Vagina (tissue), 2 donors: ENCODE results near the gene RNF217. TPM values are rescaled to one million over a fixed set of nuclear protein-coding genes. Genes with fewer than 3 reads are reported as not detected.

Experiments
- DNase-seq, 2 donors: peaks; one replicate each; pipeline ENCODE4 v3.0.0-alpha.2; 2017; ENCODE audit errors: extremely low spot score in 2 of 2
- H3K27ac ChIP-seq: fragments of 200-600 bp; sonication (generic); one replicate; pipeline ENCODE4 v1.5.1; 2019
- H3K27me3 ChIP-seq: fragments of 200-600 bp; sonication (generic); one replicate; pipeline ENCODE4 v1.5.1; 2019
- H3K36me3 ChIP-seq, 2 donors: fragments of 200-600 bp; sonication (generic); one replicate each; pipeline ENCODE4 v1.5.1; 2017 to 2019
- H3K4me1 ChIP-seq: fragments of 200-600 bp; sonication (generic); one replicate; pipeline ENCODE4 v1.5.1; 2019
- H3K4me3 ChIP-seq, 2 donors: fragments of 200-600 bp; sonication (generic); 1 replicate in 1 of 2; 2 replicates in 1 of 2; pipeline ENCODE4 v1.5.1; 2016 to 2019
- H3K9me3 ChIP-seq: fragments of 200-600 bp; sonication (generic); one replicate; pipeline ENCODE4 v1.5.1; 2019
- POLR2A ChIP-seq, 2 donors: fragments of 450-650 bp; IDR thresholded peaks; one replicate each; pipeline ENCODE4 v1.6.1; 2017; ENCODE audit warnings: antibody characterized with exemption in 2 of 2, mild to moderate bottlenecking in 2 of 2, moderate library complexity in 2 of 2
- POLR2AphosphoS5 ChIP-seq, 2 donors: sonication (generic); formaldehyde crosslinking; IDR thresholded peaks; one replicate each; pipeline ENCODE4 v1.9.0; 2017; ENCODE audit warnings: antibody characterized with exemption in 2 of 2, mild to moderate bottlenecking in 2 of 2, low read depth in 1 of 2; ENCODE audit not compliant: insufficient read depth in 1 of 2
- intact Hi-C: fragments of 100-400 bp; cut with DNase I; formaldehyde crosslinking; loops from one replicate; pipeline ENCODE4 v1.15.1; 2023
- total RNA-seq: library from RNA; depleted of rRNA; stranded (reverse); fragments of >200 nt; gene quantifications from one replicate; pipeline ENCODE4 v1.2.3, GENCODE V29; 2016
- TF ChIP-seq, protein P1 (sequence below), 3 experiments: fragments of 450-650 bp in 2 of 3; fragments of 200-600 bp in 1 of 3; sonication (generic) in 1 of 3; IDR thresholded peaks; one replicate each; pipeline ENCODE4 v1.5.1; 2017 to 2019; ENCODE audit warnings: antibody characterized with exemption in 3 of 3, mild to moderate bottlenecking in 2 of 3, moderate library complexity in 2 of 3

The RNF217 gene
- total RNA-seq, 1 donor from 2014 or later = 26.0 TPM

DNA sequence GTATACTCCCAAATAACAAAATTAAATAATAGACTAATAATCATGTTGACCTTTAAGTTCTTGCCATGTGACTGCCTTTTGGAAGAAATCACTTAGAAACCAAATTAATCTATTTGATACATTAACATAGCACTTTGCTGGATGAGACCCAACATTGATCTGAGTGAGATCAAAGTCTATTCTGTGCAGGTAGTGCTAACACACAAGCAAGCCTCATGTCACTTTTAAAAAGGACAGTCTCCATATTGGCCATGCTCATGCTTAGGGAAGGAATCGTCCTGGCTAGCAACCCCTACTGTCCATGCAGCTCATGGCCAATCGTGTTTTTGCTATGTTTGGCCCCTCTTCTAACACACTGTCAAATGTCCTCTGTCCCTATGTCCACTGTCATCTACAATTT, 35.8 kb upstream of the RNF217 start:
- H3K4me1 ChIP-seq = no peaks in the 10 kb centered on the region
- intact Hi-C loops = no loop called here
- no peaks in the 10 kb centered on the region for H3K9me3 ChIP-seq
- TF ChIP-seq POLR2A (IDR thresholded peaks at IDR 0.05) = no peak
- no peak for TF ChIP-seq POLR2AphosphoS5 (IDR thresholded peaks at IDR 0.05; ENCODE audit: insufficient read depth in 1 of 2, low read depth in 1 of 2)
- TF ChIP-seq, protein P1, sequence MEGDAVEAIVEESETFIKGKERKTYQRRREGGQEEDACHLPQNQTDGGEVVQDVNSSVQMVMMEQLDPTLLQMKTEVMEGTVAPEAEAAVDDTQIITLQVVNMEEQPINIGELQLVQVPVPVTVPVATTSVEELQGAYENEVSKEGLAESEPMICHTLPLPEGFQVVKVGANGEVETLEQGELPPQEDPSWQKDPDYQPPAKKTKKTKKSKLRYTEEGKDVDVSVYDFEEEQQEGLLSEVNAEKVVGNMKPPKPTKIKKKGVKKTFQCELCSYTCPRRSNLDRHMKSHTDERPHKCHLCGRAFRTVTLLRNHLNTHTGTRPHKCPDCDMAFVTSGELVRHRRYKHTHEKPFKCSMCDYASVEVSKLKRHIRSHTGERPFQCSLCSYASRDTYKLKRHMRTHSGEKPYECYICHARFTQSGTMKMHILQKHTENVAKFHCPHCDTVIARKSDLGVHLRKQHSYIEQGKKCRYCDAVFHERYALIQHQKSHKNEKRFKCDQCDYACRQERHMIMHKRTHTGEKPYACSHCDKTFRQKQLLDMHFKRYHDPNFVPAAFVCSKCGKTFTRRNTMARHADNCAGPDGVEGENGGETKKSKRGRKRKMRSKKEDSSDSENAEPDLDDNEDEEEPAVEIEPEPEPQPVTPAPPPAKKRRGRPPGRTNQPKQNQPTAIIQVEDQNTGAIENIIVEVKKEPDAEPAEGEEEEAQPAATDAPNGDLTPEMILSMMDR (IDR thresholded peaks at IDR 0.05) = no peak
- no peaks in the 10 kb centered on the region for H3K36me3 ChIP-seq
- no peak overlapping the region for H3K27ac ChIP-seq
- H3K4me3 ChIP-seq = no peak overlapping the region
- no peak for DNase-seq
- H3K27me3 ChIP-seq = no peaks in the 10 kb centered on the region

DNA sequence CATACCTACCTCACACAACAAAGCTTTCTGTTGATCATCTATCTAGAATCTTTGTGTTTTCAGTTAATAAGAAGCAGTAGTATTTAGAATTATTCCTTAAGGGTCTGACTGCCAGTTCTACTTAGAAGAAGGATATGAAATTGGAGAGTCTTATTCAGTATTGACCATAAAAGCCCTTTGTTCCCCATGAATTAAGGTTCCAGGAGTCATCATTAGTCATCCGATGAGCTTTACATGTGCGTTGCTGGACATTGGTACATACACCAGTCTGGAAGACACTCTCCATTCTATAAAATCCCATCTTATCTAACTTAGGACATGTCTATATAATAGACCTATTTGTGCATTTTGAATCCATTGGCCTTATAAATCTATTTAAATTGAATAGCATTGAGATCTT, 34.4 kb upstream of the RNF217 start:
- intact Hi-C loops = no loop called here
- Histone ChIP-seq H3K9me3 (no peaks in the 10 kb centered on the region), H3K27me3 (no peaks in the 10 kb centered on the region), H3K4me3 (no peak overlapping the region), H3K27ac (no peak overlapping the region), H3K36me3 (no peaks in the 10 kb centered on the region), H3K4me1 (no peaks in the 10 kb centered on the region)
- no peak for DNase-seq
- TF ChIP-seq, protein P1 (IDR thresholded peaks at IDR 0.05) = no peak
- no peak for TF ChIP-seq POLR2AphosphoS5 (IDR thresholded peaks at IDR 0.05; ENCODE audit: insufficient read depth in 1 of 2, low read depth in 1 of 2)
- no peak for TF ChIP-seq POLR2A (IDR thresholded peaks at IDR 0.05)

DNA sequence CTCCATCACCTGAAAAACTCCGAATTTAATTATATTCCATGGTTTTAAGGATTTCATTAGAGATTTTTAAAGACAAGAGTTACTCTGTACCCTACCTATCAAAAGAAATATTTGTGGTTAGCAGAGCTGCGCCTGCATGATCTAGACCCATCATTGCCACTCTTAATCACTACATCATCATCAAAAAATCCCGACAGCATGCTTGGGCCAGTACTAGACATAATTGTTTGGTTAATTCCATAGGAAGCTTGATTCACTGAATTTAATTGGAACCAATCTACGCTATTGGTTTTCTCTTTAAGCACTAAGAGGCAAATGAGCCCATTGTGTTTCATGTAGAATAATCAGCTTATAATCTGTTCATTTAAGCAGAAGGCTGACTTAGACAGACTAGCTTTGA, 33.4 kb upstream of the RNF217 start:
- H3K4me3 ChIP-seq = no peak overlapping the region
- intact Hi-C loops = no loop called here
- no peak overlapping the region for H3K27ac ChIP-seq
- TF ChIP-seq POLR2A (IDR thresholded peaks at IDR 0.05) (no peak), POLR2AphosphoS5 (IDR thresholded peaks at IDR 0.05; ENCODE audit: insufficient read depth in 1 of 2, low read depth in 1 of 2) (no peak)
- TF ChIP-seq, protein P1 (IDR thresholded peaks at IDR 0.05) = no peak
- H3K4me1 ChIP-seq = no peaks in the 10 kb centered on the region
- no peaks in the 10 kb centered on the region for H3K36me3 ChIP-seq
- DNase-seq = no peak
- no peaks in the 10 kb centered on the region for H3K9me3 ChIP-seq
- H3K27me3 ChIP-seq = no peaks in the 10 kb centered on the region

DNA sequence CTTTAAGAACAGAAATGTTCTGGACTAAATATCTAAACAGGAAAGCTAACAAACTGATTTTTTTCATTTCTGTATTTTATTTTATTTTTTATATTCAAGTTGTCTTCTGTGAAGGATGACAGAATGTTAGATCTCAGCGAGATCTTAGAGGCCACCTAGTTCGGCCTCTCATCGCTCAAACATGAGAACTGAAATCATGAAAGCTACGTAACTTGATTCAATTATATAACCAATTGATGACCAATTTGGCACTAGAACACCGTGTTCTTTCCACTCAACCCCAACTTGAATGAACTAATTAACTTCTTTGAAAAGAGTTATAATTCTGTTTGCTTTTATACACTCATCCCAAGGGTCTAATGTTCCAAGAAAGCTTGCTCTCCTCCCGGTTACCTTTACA, 24.6 kb upstream of the RNF217 start:
- intact Hi-C loops = no loop called here
- no peak for DNase-seq
- no peak overlapping the region for H3K27ac ChIP-seq
- H3K36me3 ChIP-seq = no peaks in the 10 kb centered on the region
- H3K9me3 ChIP-seq = no peaks in the 10 kb centered on the region
- no peaks in the 10 kb centered on the region for H3K27me3 ChIP-seq
- no peak overlapping the region for H3K4me3 ChIP-seq
- TF ChIP-seq POLR2A (IDR thresholded peaks at IDR 0.05) = no peak
- no peak for TF ChIP-seq POLR2AphosphoS5 (IDR thresholded peaks at IDR 0.05; ENCODE audit: insufficient read depth in 1 of 2, low read depth in 1 of 2)
- TF ChIP-seq, protein P1 (IDR thresholded peaks at IDR 0.05) = no peak
- no peaks in the 10 kb centered on the region for H3K4me1 ChIP-seq

DNA sequence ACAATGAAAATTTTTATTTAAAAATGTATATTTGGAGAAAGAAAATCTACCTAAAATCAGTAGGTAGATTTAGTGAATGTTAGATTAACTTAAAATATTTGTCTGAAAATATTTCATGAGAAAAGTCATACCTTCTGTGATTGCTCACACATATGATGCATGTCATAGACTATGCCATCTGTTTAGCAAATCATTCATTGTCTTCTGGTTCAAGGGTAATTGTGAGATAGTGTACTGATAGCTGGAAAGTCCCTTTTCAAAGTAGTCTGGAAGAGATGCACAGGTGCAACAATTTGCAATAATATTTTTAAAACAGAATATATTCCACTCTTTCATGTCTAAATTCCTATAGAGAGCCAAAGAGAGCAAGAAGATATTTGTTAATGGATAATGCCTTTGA, 21.0 kb upstream of the RNF217 start:
- TF ChIP-seq POLR2AphosphoS5 (IDR thresholded peaks at IDR 0.05; ENCODE audit: insufficient read depth in 1 of 2, low read depth in 1 of 2) (no peak), POLR2A (IDR thresholded peaks at IDR 0.05) (no peak)
- TF ChIP-seq, protein P1 (IDR thresholded peaks at IDR 0.05) = no peak
- no peak for DNase-seq
- intact Hi-C loops = no loop called here
- Histone ChIP-seq H3K9me3 (no peaks in the 10 kb centered on the region), H3K27me3 (no peaks in the 10 kb centered on the region), H3K4me3 (no peak overlapping the region), H3K4me1 (no peaks in the 10 kb centered on the region), H3K27ac (no peak overlapping the region), H3K36me3 (no peaks in the 10 kb centered on the region)
